Right lobe of liver (tissue), 6 donors: Measurements from ENCODE around the gene ANKRD66. TPM values are rescaled to one million over a fixed set of nuclear protein-coding genes. Genes with fewer than 3 reads are reported as not detected.
"Not testable (repeated sequence)": the region's sequence is repeated elsewhere in the genome, so short reads cannot be mapped to it uniquely, and the experiment has no call there.

Experiments used
- ATAC-seq, 4 donors: fragments of 200-7000 bp; cut with Tn5 transposase; one replicate each; pipeline ENCODE4 v1.9.1; 2020; ENCODE audit warnings: mild to moderate bottlenecking in 4 of 4, moderate library complexity in 4 of 4
- DNase-seq, 3 donors: peaks; one replicate each; pipeline ENCODE4 v3.0.0-alpha.2; 2020
- H3K27ac ChIP-seq, 3 donors: fragments of 200-600 bp; one replicate each; pipeline ENCODE4 v1.8.0; 2022
- H3K27me3 ChIP-seq, 2 donors: fragments of 200-600 bp; one replicate each; pipeline ENCODE4 v1.8.0; 2022
- H3K36me3 ChIP-seq, 4 donors: fragments of 200-600 bp; sonication (generic) in 1 of 4; one replicate each; pipeline versions ENCODE4 v1.5.1 to v1.8.0; 2017 to 2022; ENCODE audit warnings: control low read depth in 1 of 4
- H3K4me1 ChIP-seq, 4 donors: fragments of 200-600 bp; sonication (generic) in 1 of 4; one replicate each; pipeline versions ENCODE4 v1.5.1 to v1.8.0; 2017 to 2022; ENCODE audit warnings: control low read depth in 1 of 4
- H3K4me3 ChIP-seq, 3 donors: fragments of 200-600 bp; one replicate each; pipeline ENCODE4 v1.8.0; 2022
- H3K9me3 ChIP-seq, 4 donors: fragments of 200-600 bp; sonication (generic) in 1 of 4; one replicate each; pipeline versions ENCODE4 v1.5.1 to v1.8.0; 2017 to 2022; ENCODE audit warnings: control low read depth in 1 of 4
- CTCF ChIP-seq, 4 donors: fragments of 200-600 bp in 3 of 4; fragments of 450-650 bp in 1 of 4; IDR thresholded peaks; one replicate each; pipeline versions ENCODE4 v1.5.1 to v1.8.0; 2016 to 2022; ENCODE audit warnings: antibody characterized with exemption in 4 of 4, mild to moderate bottlenecking in 2 of 4
- POLR2A ChIP-seq: fragments of 450-650 bp; IDR thresholded peaks from one replicate; pipeline ENCODE4 v1.6.1; 2017; ENCODE audit warnings: antibody characterized with exemption, mild to moderate bottlenecking
- WGBS: methylation state at CpG from one replicate; pipeline ENCODE4 v1.1.6; 2018; ENCODE audit warnings: low coverage, low lambda C conversion rate; ENCODE audit not compliant: insufficient coverage; ENCODE audit errors: missing lambda C conversion rate; 5-methylcytosine and 5-hydroxymethylcytosine counted together
- intact Hi-C, 2 donors: fragments of 100-400 bp; cut with DNase I; formaldehyde crosslinking; loops; one replicate each; pipeline versions ENCODE4 v1.11.2 to v1.14.1; 2022
- total RNA-seq, 6 experiments: library from RNA; depleted of rRNA in 2 of 6; stranded (reverse); fragments of >200 nt in 2 of 6; fragmentation: NEBNext Ultra II Directional in 3 of 6; extraction: Animal tissue kit (Norgen Biotek cat#: 25700) in 3 of 6; gene quantifications; one replicate each; pipeline versions ENCODE4 v1.1.0 to v1.2.4, GENCODE V29; 2016 to 2023
- donor health status: DM: no; HTN: yes; CAD: no.
- donor health status: DM: no; HTN: no; CAD: no.
- donor health status: DM: no; HTN: no; CAD: no.
- donor health status: DM: no; HTN: yes; CAD: no.
- donor health status: DM: no; HTN: yes; CAD: no.

The ANKRD66 gene
- total RNA-seq, 6 experiments from 2014 or later: not detected

- Histone ChIP-seq H3K4me1 (no peaks in the 10 kb centered on the region), H3K9me3 (no peaks in the 10 kb centered on the region), H3K27ac (no peak overlapping the region), H3K27me3 (no peaks in the 10 kb centered on the region), H3K36me3 (no peaks in the 10 kb centered on the region), H3K4me3 (no peak overlapping the region)
- intact Hi-C loops: no loop called here
- no peak for TF ChIP-seq POLR2A
- no peak for TF ChIP-seq CTCF (IDR thresholded peaks at IDR 0.05)
- 67% methylated on average over 2 of the region's 2 CpGs for WGBS
- DNase-seq (no peak), ATAC-seq (no peak)
Observed at GRCh38 chr6:46763466-46763865, 16.7 kb downstream of the ANKRD66 start.

DNA sequence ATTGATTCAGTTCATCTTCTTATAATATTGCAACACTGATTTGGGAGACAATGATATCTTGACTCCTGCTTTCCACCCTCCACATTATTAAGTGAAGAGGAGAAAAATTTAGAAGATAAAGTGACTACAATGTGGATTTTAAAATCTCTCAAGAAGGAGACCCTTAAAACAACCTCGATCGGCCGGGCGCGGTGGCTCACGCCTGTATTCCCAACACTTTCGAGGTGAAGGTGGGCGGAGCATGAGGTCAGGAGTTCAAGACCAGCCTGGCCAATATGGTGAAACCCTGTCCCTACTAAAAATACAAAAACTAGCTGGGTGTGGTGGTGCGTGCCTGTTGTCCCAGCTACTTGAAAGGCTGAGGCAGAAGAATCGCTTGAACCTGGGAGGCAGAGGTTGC, 17.5 kb downstream of the ANKRD66 start:
- H3K9me3 ChIP-seq, H3K27me3 ChIP-seq, H3K27ac ChIP-seq, H3K4me1 ChIP-seq, ATAC-seq, H3K36me3 ChIP-seq, H3K4me3 ChIP-seq, DNase-seq, intact Hi-C loops: not testable (repeated sequence)
- 87% methylated on average over 10 of the region's 10 CpGs for whole genome bisulfite sequencing

DNA sequence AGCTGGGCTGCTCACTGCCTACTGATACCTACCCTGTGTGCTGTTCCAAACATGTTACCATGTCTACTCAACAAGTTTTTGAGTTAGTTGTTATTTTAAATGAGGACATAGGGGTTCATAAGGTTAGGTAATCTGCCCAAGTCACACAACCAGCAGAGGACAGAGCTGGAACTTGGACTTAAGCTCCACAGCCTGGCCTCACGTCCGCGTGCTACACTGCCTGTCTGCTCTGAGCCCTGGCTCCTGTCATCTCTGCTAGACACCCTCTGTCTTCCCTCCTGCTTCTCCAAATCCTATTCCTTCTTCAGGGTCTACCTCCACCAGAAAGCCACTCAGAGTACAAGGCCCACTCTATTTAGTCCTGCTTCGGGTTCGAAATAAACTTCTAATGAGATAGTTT, 18.2 kb downstream of the ANKRD66 start:
- WGBS: 89% methylated on average over 5 of the region's 5 CpGs
- ATAC-seq (peak in 1 of 4 donors; percentile 38), DNase-seq (no peak)
- Histone ChIP-seq H3K4me1 (no peaks in the 10 kb centered on the region), H3K9me3 (no peaks in the 10 kb centered on the region), H3K4me3 (no peak overlapping the region), H3K27ac (no peak overlapping the region), H3K36me3 (no peaks in the 10 kb centered on the region), H3K27me3 (no peaks in the 10 kb centered on the region)
- TF ChIP-seq POLR2A: no peak
- no peak for TF ChIP-seq CTCF (IDR thresholded peaks at IDR 0.05)
- intact Hi-C loops: no loop called here

DNA sequence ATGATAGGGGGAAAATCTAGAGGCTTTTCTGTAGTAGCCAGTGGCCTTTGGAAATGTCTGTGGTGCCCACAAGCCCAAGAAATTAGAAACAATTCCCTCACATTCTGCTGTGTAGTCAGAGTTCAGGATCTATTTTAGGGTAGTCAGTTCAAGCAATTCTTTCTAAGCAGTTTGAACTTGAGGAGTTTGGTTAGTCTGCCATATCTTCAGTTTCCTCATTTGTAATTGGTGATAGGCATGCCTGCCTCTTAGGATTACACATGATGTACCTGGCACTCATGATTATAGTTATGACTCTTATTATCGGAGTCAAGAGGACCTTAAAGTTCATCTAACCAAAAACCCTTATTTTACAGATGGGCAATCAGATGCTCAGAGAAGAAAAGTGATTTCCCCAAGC, 25.3 kb downstream of the ANKRD66 start:
- ATAC-seq: peak in 3 of 4 donors; percentile 25 to 42 (median 37)

GRCh38 chr6:46772762-46773161, 26.0 kb downstream of the ANKRD66 start:
- no peak overlapping the region for H3K4me3 ChIP-seq
- H3K36me3 ChIP-seq: no peaks in the 10 kb centered on the region
- H3K27me3 ChIP-seq: no peaks in the 10 kb centered on the region
- peak; percentile 64 to 73 (median 69) for ATAC-seq
- no peaks in the 10 kb centered on the region for H3K4me1 ChIP-seq
- no peaks in the 10 kb centered on the region for H3K9me3 ChIP-seq
- WGBS: 33% methylated on average over 1 of the region's 2 CpGs
- TF ChIP-seq POLR2A (peak; percentile 47), CTCF (IDR thresholded peaks at IDR 0.05) (no peak)
- DNase-seq: peak in 1 of 3 donors; percentile 33
- intact Hi-C loops: no loop called here
- no peak overlapping the region for H3K27ac ChIP-seq

More for the DNA sequence above, 25.3 kb downstream of the ANKRD66 start:
- Histone ChIP-seq H3K27me3 (no peaks in the 10 kb centered on the region), H3K36me3 (no peaks in the 10 kb centered on the region), H3K27ac (peak overlapping the region in 2 of 3 donors; percentile 43 to 44), H3K9me3 (no peaks in the 10 kb centered on the region), H3K4me1 (no peaks in the 10 kb centered on the region), H3K4me3 (no peak overlapping the region)
- no peak for DNase-seq
- intact Hi-C loops: no loop called here
- no peak for TF ChIP-seq CTCF (IDR thresholded peaks at IDR 0.05)
- TF ChIP-seq POLR2A: no peak
- 71% methylated on average over 1 of the region's 1 CpG for WGBS
